Measurements from ENCODE around the gene VIPR1.

GRCh38 chr3:42527368-42527917 is 25.0 kb downstream of the VIPR1 start:
- TF ChIP-seq, protein P1, sequence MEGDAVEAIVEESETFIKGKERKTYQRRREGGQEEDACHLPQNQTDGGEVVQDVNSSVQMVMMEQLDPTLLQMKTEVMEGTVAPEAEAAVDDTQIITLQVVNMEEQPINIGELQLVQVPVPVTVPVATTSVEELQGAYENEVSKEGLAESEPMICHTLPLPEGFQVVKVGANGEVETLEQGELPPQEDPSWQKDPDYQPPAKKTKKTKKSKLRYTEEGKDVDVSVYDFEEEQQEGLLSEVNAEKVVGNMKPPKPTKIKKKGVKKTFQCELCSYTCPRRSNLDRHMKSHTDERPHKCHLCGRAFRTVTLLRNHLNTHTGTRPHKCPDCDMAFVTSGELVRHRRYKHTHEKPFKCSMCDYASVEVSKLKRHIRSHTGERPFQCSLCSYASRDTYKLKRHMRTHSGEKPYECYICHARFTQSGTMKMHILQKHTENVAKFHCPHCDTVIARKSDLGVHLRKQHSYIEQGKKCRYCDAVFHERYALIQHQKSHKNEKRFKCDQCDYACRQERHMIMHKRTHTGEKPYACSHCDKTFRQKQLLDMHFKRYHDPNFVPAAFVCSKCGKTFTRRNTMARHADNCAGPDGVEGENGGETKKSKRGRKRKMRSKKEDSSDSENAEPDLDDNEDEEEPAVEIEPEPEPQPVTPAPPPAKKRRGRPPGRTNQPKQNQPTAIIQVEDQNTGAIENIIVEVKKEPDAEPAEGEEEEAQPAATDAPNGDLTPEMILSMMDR (IDR thresholded peaks at IDR 0.05; ENCODE audit: low read depth, low read length, missing input control): no peak
- TF ChIP-seq GABPA (IDR thresholded peaks at IDR 0.05 in 1 of 2, conservative IDR thresholded peaks at IDR 0.05 in 1 of 2): no peak
- TF ChIP-seq MAX (IDR thresholded peaks at IDR 0.05): no peak
- TF ChIP-seq RAD21 (IDR thresholded peaks at IDR 0.05): no peak
- TF ChIP-seq ZBTB33 (IDR thresholded peaks at IDR 0.05): no peak
- no peak for TF ChIP-seq YY1 (IDR thresholded peaks at IDR 0.05)
- TF ChIP-seq REST (IDR thresholded peaks at IDR 0.05): no peak
- TF ChIP-seq TAF1 (conservative IDR thresholded peaks at IDR 0.05): no peak
- no peak for TF ChIP-seq RXRA (IDR thresholded peaks at IDR 0.05)
- TF ChIP-seq, protein P2, sequence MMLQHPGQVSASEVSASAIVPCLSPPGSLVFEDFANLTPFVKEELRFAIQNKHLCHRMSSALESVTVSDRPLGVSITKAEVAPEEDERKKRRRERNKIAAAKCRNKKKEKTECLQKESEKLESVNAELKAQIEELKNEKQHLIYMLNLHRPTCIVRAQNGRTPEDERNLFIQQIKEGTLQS (IDR thresholded peaks at IDR 0.05): no peak
- TF ChIP-seq NR2F2 (IDR thresholded peaks at IDR 0.05): no peak
- TF ChIP-seq JUND (IDR thresholded peaks at IDR 0.05): no peak
